Rectal smooth muscle tissue (tissue), 1 donor: ENCODE measurements around the gene MINDY4B.
"Not testable (repeated sequence)": the region's sequence is repeated elsewhere in the genome, so short reads cannot be mapped to it uniquely, and the experiment has no call there.

Experiments used
- H3K27ac ChIP-seq: one replicate; pipeline ENCODE4 v1.7.0; 2013; ENCODE audit warnings: low read depth, low read length, inconsistent platforms
- H3K27me3 ChIP-seq: one replicate; pipeline ENCODE4 v1.7.0; 2013; ENCODE audit warnings: low read length; ENCODE audit not compliant: control insufficient read depth, insufficient read depth
- H3K36me3 ChIP-seq: one replicate; pipeline ENCODE4 v1.7.0; 2013; ENCODE audit warnings: low read length; ENCODE audit not compliant: control insufficient read depth, insufficient read depth
- H3K4me1 ChIP-seq: one replicate; pipeline ENCODE4 v1.7.0; 2013; ENCODE audit warnings: low read length; ENCODE audit not compliant: control insufficient read depth, insufficient read depth
- H3K4me3 ChIP-seq: one replicate; pipeline ENCODE4 v1.7.0; 2013; ENCODE audit warnings: low read length
- H3K9ac ChIP-seq: one replicate; pipeline ENCODE4 v1.7.0; 2013; ENCODE audit warnings: low read length

MINDY4B gene

GRCh38 chr3:150867434-150867833 is 37.8 kb downstream of the MINDY4B start:
- H3K4me3 ChIP-seq, result no peak overlapping the region
- H3K27me3 ChIP-seq, result no peaks in the 10 kb centered on the region
- no peak overlapping the region for H3K27ac ChIP-seq
- H3K4me1 ChIP-seq, result peaks cover 2% of the 10 kb centered on the region
- no peak overlapping the region for H3K9ac ChIP-seq
- H3K36me3 ChIP-seq, result no peaks in the 10 kb centered on the region

- not testable (repeated sequence) for H3K36me3 ChIP-seq, H3K27ac ChIP-seq, H3K9ac ChIP-seq, H3K27me3 ChIP-seq, H3K4me3 ChIP-seq, H3K4me1 ChIP-seq
Observed at GRCh38 chr3:150863921-150864320, 41.3 kb downstream of the MINDY4B start.

GRCh38 chr3:150861851-150862250 is 43.4 kb downstream of the MINDY4B start:
- no peaks in the 10 kb centered on the region for H3K27me3 ChIP-seq
- no peak overlapping the region for H3K9ac ChIP-seq
- no peak overlapping the region for H3K27ac ChIP-seq
- H3K4me1 ChIP-seq, result peaks cover 2% of the 10 kb centered on the region
- H3K4me3 ChIP-seq, result no peak overlapping the region
- no peaks in the 10 kb centered on the region for H3K36me3 ChIP-seq

DNA sequence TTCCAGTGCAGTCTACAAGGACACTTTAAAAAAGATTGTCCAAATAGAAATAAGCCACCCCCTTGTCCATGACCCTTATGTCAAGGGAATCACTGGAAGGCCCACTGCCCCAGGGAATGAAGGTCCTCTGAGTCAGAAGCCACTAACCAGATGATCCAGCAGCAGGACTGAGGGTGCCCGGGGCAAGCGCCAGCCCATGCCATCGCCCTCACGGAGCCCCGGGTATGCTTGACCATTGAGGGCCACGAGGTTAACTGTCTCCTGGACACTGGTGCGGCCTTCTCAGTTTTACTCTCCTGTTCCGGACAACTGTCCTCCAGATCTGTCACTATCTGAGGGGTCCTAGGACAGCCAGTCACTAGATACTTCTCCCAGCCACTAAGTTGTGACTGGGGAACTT is 47.3 kb downstream of the MINDY4B start:
- not testable (repeated sequence) for H3K4me3 ChIP-seq, H3K36me3 ChIP-seq, H3K27me3 ChIP-seq, H3K4me1 ChIP-seq, H3K9ac ChIP-seq, H3K27ac ChIP-seq

- no peaks in the 10 kb centered on the region for H3K4me1 ChIP-seq
Observed at GRCh38 chr3:150850191-150850590, 55.0 kb downstream of the MINDY4B start.

GRCh38 chr3:150848864-150849263 is 56.4 kb downstream of the MINDY4B start:
- H3K4me1 ChIP-seq, result no peaks in the 10 kb centered on the region
- H3K27me3 ChIP-seq, result no peaks in the 10 kb centered on the region

More at GRCh38 chr3:150850191-150850590, 55.0 kb downstream of the MINDY4B start:
- H3K4me3 ChIP-seq, result no peak overlapping the region
- no peaks in the 10 kb centered on the region for H3K36me3 ChIP-seq
- H3K27ac ChIP-seq, result no peak overlapping the region
- H3K27me3 ChIP-seq, result no peaks in the 10 kb centered on the region
- no peak overlapping the region for H3K9ac ChIP-seq

GRCh38 chr3:150847433-150847832 is 57.8 kb downstream of the MINDY4B start:
- Histone ChIP-seq H3K9ac (no peak overlapping the region), H3K4me1 (no peaks in the 10 kb centered on the region), H3K27me3 (no peaks in the 10 kb centered on the region), H3K36me3 (no peaks in the 10 kb centered on the region), H3K4me3 (no peak overlapping the region), H3K27ac (no peak overlapping the region)

More at GRCh38 chr3:150848864-150849263, 56.4 kb downstream of the MINDY4B start:
- no peaks in the 10 kb centered on the region for H3K36me3 ChIP-seq
- no peak overlapping the region for H3K9ac ChIP-seq
- H3K4me3 ChIP-seq, result no peak overlapping the region
- H3K27ac ChIP-seq, result no peak overlapping the region

- Histone ChIP-seq H3K4me1 (no peaks in the 10 kb centered on the region), H3K27me3 (no peaks in the 10 kb centered on the region), H3K36me3 (no peaks in the 10 kb centered on the region), H3K9ac (no peak overlapping the region), H3K4me3 (no peak overlapping the region), H3K27ac (no peak overlapping the region)
Observed at GRCh38 chr3:150844484-150844883, 60.8 kb downstream of the MINDY4B start.

- no peaks in the 10 kb centered on the region for H3K27me3 ChIP-seq
- H3K36me3 ChIP-seq, result no peaks in the 10 kb centered on the region
- no peak overlapping the region for H3K4me3 ChIP-seq
- no peaks in the 10 kb centered on the region for H3K4me1 ChIP-seq
- H3K27ac ChIP-seq, result no peak overlapping the region
- no peak overlapping the region for H3K9ac ChIP-seq
Observed at GRCh38 chr3:150843241-150843640, 62.0 kb downstream of the MINDY4B start.

DNA sequence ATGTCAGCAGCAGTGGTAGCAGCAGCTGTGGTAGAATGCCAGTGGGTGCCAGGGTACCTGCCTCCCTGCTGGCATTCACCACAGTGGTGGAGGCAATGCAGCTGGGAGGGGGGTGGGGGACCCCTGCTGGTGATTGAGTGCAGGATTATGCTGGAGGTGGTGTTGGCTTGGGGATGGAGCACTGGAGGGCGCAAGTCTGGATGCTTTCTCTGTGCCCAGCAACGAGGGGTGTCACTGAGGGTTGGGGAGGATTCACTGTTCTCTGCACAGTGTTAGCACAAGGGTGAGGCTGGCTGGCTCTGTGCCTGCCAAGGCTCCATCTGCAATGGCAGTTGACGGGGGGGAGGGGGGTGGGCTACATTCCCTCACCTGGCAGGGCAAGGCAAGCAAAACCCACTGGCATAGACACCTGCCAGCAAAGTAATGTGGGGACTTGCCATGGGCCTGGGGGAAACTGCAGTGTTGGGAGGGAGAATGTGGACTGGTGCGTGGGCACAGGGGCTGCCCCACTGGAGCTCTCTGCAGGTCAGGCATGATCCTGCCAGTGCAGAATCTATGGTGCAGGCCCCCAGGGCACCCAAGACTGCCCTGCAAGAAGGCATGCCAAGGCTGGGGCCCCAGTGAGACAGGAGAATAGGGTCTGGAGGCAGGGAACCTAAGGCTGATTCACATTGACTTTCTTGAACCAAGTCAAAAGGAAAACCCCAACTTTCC is 64.3 kb downstream of the MINDY4B start:
- no peaks in the 10 kb centered on the region for H3K27me3 ChIP-seq
- no peaks in the 10 kb centered on the region for H3K4me1 ChIP-seq
- H3K9ac ChIP-seq, result no peak overlapping the region
- H3K4me3 ChIP-seq, result no peak overlapping the region
- H3K36me3 ChIP-seq, result no peaks in the 10 kb centered on the region
- H3K27ac ChIP-seq, result no peak overlapping the region

GRCh38 chr3:150830745-150831144 is 74.5 kb downstream of the MINDY4B start:
- Histone ChIP-seq H3K4me1 (no peaks in the 10 kb centered on the region), H3K9ac (no peak overlapping the region), H3K36me3 (no peaks in the 10 kb centered on the region), H3K4me3 (no peak overlapping the region), H3K27ac (no peak overlapping the region), H3K27me3 (no peaks in the 10 kb centered on the region)

GRCh38 chr3:150830094-150830681 is 75.1 kb downstream of the MINDY4B start:
- Histone ChIP-seq H3K27ac (no peak overlapping the region), H3K27me3 (no peaks in the 10 kb centered on the region), H3K4me1 (no peaks in the 10 kb centered on the region), H3K36me3 (no peaks in the 10 kb centered on the region), H3K9ac (no peak overlapping the region), H3K4me3 (no peak overlapping the region)

GRCh38 chr3:150829408-150829807 is 75.8 kb downstream of the MINDY4B start:
- Histone ChIP-seq H3K36me3 (no peaks in the 10 kb centered on the region), H3K27ac (no peak overlapping the region), H3K27me3 (no peaks in the 10 kb centered on the region), H3K4me1 (no peaks in the 10 kb centered on the region), H3K4me3 (no peak overlapping the region), H3K9ac (no peak overlapping the region)
